Activated T-cell treated with anti-CD3 and anti-CD28 coated beads, Interleukin-2, amount 50 U/mL, for 1 hour (primary cell): ENCODE results near the gene RPS19.

ENCODE experiments used
- DNase-seq: peaks from one replicate; pipeline ENCODE4 v3.0.0-alpha.2; 2020

The RPS19 gene

GRCh38 chr19:41859618-41860418, at the start of gene RPS19:
RPS19 (plus strand) TSS chr19:41860255; CDS start chr19:41860775, 520 bp downstream.
- DNase-seq = peak; percentile 99

GRCh38 chr19:41810301-41810700, 49.8 kb upstream of the RPS19 start:
- DNase-seq = no peak

- DNase-seq = no peak
Measured at GRCh38 chr19:41811036-41811435, 49.0 kb upstream of the RPS19 start.

- DNase-seq = no peak
Measured at GRCh38 chr19:41811981-41812380, 48.1 kb upstream of the RPS19 start.

GRCh38 chr19:41813911-41814310, 46.1 kb upstream of the RPS19 start:
- DNase-seq = no peak

GRCh38 chr19:41815301-41815700, 44.8 kb upstream of the RPS19 start:
- DNase-seq = no peak

- no peak for DNase-seq
Measured at GRCh38 chr19:41816761-41817160, 43.3 kb upstream of the RPS19 start.

- DNase-seq = peak; percentile 44
Measured at GRCh38 chr19:41821003-41821735, 38.9 kb upstream of the RPS19 start.

- DNase-seq = no peak
Measured at GRCh38 chr19:41837981-41838708, 21.9 kb upstream of the RPS19 start.

GRCh38 chr19:41839211-41839610, 20.8 kb upstream of the RPS19 start:
- DNase-seq = no peak

- DNase-seq = no peak
Measured at GRCh38 chr19:41843371-41843770, 16.7 kb upstream of the RPS19 start.

GRCh38 chr19:41844601-41845000, 15.5 kb upstream of the RPS19 start, which contains the start of gene LYPD4:
LYPD4 (minus strand) TSS chr19:41844683; CDS start chr19:41839285, 5,398 bp downstream.
- DNase-seq = no peak

GRCh38 chr19:41845001-41845050, 15.2 kb upstream of the RPS19 start, which contains the start of gene DMRTC2:
DMRTC2 (plus strand) TSS chr19:41845042; CDS start chr19:41847429, 2,387 bp downstream.
- DNase-seq = no peak

GRCh38 chr19:41845051-41845590, 14.9 kb upstream of the RPS19 start:
- no peak for DNase-seq

- no peak for DNase-seq
Measured at GRCh38 chr19:41847351-41848105, 12.5 kb upstream of the RPS19 start.

GRCh38 chr19:41848666-41849065, 11.4 kb upstream of the RPS19 start:
- no peak for DNase-seq

- DNase-seq = no peak
Measured at GRCh38 chr19:41849067-41849466, 11.0 kb upstream of the RPS19 start.

GRCh38 chr19:41850381-41850780, 9.7 kb upstream of the RPS19 start:
- DNase-seq = no peak

- no peak for DNase-seq
Measured at GRCh38 chr19:41851456-41851855, 8.6 kb upstream of the RPS19 start.

GRCh38 chr19:41853344-41853743, 6.7 kb upstream of the RPS19 start:
- DNase-seq = no peak

- DNase-seq = no peak
Measured at GRCh38 chr19:41853768-41854167, 6.3 kb upstream of the RPS19 start.

GRCh38 chr19:41859213-41859617, 840 bp upstream of the RPS19 start:
- no peak for DNase-seq
